HG02870 (cell line): ENCODE data around the gene NKAIN4.
"Not testable (repeated sequence)": the region's sequence is repeated elsewhere in the genome, so short reads cannot be mapped to it uniquely, and the experiment has no call there.

Source experiments
- ATAC-seq: cut with Tn5 transposase; IDR thresholded peaks from one replicate; pipeline ENCODE4 v1.9.1; 2021; ENCODE audit warnings: mild to moderate bottlenecking, moderate library complexity; ENCODE audit not compliant: unreplicated experiment

Gene NKAIN4

DNA sequence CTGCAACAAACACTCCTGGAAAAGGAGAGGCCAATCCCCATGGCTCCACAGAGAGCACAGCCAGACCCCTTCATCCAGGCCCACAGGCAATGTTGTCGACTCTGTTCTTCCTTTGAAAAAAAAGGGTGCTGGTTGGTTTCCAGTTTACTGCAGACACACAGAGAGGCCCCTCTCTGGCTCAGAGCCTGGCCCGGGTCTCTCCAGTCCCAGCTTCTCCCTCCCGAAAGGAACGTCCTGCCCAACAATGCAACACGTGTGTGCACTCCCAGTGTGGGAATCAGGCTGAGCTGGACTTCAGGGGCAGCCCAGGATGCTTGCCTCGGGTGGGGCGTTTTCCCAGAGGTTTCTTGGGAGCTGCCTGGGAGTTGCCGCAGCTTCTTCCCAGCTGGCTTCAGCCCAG is 4.5 kb upstream of the NKAIN4 start:
- no peak for ATAC-seq

DNA sequence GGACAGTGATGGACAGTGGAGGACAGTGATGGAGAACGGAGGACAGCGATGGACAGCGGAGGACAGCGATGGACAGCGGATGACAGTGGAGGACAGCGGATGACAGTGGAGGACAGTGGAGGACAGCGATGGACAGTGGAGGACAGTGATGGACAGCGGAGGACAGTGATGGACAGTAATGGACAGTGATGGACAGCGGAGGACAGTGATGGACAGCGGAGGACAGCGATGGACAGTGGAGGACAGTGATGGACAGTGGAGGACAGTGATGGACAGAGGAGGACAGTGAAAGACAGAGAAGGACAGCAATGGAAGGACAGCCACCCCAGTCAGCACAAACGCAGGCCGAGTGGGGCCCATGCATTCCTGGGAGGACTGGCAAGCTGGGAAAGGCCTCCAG is 3.4 kb upstream of the NKAIN4 start:
- no peak for ATAC-seq

DNA sequence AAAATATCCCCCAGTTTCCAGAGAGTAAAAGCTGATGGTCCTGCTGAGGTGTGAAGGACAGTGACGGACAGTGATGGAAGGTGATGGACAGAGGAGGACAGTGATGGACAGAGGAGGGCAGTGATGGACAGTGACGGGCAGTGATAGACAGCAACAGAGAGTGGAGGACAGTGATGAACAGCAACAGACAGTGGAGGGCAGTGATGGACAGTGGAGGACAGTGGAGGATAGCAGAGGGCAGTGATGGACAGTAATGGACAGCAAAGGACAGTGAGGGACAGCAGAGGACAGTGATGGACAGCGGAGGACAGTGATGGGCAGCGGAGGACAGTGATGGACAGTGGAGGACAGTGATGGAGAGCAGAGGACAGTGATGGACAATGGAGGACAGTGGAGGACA is 2.7 kb upstream of the NKAIN4 start:
- no peak for ATAC-seq

DNA sequence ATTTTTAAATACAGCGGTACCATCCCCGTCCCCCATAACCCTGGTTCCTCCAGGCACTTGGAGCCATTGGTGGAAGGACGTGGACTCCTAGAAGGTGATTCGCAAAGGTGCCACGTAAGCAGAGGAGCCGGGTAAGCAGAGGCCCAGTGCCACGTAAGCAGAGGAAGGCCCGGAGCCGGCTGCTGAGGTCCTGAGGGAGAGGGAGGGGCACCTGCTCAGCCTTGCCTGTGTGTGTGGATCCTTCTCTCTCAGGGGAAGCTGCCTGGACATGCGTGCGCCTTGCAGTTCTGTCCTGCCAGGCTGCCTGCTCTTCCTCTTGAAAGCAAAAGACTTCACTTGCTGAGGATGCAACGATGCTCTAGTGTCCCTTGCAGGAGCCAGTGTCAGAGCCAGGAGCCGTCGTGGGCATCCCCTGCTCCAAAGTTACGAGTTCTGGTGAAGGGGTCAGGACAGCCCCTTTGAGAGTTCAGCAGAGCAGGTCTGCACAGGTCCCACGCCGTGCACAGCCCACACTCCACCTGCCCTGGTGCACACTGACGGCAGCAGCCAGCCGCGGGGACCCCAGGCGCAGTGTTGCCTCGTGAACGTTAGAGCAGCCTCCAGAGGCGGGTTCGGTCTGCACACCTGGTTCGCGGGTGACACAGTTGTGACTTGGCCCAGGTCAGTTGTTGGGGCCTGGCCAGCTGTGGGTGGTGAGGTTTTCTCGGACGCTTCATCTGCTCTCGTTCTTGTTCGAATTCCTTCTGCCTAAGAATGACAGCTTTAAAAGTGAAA is 1.9 kb upstream of the NKAIN4 start:
- ATAC-seq: no peak

DNA sequence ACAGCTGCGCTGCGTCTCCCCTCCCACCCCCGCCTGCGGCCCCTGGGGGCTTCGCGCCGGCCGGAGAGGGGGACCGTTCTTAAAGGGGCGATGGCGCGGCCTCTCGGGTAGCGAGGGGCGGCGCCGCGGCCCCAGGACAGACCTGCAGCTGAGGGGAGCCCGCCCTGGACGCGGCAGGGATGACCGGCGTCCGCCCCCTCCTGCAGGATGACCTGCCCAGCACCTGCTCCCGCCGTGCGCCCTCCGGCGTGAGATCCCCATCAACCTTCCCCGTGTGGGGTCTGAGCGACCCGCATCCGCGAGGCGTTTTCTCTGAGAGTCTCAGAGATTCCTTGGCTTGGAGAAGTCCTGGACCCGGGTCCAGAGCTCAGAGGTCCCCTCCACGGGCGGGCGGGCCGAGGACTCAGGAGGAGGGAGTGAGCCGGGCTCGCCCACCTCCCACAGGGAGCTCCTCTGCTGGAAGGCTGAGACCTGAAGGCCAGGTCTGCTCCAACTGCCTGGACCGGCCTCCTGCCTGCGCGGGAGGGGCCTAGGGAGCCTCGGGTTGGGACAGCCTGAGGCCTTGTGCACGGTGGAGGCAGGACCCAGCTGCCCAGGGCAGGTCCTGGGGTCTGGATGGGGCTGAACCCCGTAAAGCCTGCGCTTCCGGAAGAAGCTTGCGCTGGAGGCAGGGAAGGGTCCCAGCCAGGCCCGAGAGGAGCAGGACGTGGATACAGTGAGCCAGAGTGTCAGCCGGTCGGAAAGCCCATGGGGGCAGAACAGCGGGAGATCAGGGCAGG is 532 bp upstream of the NKAIN4 start:
- ATAC-seq: no peak

DNA sequence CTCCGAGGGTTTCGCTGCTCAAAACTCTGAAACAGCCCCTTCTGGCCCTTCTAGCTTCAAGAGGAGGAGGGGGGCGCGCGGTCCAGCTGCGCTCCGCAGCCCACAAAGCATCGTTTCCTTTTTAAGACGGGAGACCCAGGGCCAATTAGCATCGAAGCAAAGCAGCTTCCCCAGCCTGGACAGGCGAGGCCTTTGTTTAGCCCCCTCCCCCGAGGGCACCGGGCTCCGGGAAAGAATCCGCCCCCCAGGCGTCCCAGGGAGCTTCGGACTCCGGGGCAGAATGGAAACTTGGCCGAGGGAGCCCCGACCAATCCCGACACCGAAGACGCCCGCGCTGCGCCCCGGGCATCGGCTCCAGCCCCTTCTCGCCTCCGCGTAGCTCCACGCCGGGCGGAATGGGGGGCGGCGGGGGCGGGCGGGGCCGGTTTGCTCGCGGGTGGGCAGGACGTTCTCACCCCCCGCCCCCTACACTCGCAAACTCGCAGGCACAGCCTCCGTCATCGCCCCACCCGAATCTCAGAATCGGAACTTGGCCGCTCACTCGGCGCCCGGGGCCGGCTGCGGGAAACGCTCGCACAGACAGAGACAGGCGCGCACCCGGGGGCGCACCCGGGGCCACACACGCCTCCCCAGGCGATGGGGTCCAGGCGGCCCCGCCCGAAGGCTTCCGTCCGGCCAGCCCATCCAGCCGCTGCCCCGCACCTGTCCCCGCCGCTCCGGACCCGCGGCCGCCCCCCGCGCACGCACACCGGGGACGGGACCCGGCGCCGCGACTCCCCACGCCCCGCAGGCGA is 628 bp downstream of the NKAIN4 start:
- ATAC-seq: no peak

DNA sequence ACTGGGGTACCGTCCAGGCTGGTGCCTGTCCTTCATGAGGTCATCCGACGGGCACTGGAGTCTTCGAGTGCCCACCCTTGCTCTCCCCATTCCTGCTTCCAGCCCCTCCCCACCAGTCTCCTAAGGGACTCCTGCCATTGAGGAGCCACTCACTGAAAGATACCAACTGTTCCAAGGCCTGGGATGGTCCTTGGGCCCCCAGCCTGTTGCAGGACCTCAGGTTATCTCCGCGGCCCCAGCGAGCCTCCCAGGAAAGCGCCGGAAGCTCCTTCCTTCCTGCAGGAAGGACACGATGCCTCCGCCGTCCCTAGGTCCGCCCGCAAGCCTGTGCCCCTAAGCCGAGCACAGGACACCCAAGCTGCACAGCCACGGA is 1.2 kb downstream of the NKAIN4 start:
- ATAC-seq: no peak

DNA sequence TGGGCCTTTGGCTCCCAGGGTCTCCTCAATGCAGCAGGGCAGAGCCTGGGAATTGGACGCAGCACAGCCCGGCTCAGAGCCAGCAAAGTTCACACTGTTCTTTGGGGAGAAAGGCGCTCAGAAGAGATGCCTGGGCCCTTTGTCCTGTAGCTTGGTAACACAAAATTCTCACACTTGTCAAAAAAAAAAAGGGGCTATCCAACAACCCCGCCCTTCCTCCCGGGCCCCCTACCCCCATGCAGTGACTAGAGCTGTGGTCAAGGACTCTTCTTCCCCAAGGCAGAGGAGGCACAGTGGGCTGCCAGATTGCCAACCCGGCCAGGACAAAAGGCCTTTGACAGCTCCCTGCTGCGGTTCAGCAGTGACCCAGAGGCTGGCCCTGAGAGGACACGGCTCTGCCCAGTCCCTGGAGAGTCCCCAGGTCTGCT is 2.0 kb downstream of the NKAIN4 start:
- ATAC-seq: no peak

DNA sequence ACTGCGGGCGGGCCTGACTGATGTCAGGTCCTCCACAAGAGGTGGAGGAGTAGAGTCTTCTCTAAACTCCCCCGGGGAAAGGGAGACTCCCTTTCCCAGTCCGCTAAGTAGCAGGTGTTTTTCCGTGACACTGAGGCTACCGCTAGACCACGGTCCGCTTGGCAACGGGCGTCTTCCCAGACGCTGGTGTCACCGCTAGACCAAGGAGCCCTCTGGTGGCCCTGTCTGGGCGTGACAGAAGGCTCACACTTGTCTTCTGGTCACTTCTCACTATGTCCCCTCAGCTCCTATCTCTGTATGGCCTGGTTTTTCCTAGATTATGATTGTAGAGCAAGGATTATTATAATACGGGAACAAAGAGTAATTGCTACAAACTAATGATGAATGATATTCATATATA is 2.9 kb downstream of the NKAIN4 start:
- not testable (repeated sequence) for ATAC-seq

DNA sequence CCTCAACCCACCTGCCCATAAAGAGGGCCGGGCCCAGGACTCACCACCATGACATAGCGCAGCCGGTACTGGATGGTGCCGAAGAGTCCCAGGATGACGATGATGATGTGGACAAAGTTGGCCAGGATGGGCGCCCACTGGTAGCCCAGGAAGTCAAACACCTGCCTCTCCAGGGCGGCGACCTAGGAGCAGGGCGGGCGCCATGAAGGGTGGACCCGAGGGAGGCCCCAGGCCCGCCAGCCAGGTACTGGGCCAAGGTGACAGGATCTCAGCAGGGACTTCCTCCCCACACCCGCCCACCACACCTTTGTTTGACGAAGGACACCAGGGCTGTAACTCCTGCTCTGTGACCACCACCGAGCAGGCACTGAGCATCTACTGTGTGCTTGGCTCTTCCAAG is 4.4 kb downstream of the NKAIN4 start:
- ATAC-seq: no peak

DNA sequence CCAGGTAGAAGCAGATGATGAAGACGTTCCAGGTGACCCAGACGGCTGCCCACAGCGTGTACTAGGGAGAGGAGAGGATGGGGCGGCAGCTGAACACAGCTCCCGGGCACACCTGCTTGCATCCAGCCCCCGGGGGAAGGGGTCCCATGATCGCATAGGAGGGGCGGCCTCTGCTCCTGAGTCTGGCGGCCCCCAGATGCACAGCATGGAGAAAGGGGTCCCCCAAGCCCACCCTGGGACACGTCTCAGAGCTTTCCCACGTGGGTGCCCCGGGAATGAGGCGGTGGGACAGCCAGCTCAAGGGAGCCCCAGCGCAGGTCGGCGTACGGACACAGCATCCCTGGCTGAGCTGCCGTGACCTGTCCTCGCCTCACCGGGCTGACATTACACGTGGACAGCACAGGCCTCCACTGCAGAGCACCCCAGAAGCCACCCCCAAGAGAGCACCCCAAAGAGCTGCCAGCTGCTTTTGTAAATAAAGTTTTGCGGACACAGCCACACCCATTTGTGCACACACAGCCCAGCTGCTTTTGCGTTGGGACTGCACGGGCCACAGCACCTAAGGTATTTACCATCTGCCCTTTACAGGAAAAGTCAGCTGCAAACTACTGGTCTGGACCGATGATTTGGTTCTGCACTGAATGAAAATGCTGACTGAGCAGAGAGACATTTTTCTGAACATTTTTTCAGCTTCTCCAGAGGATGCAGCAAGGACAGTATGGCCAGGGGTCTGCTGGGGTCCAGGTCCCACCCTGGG is 5.2 kb downstream of the NKAIN4 start:
- no peak for ATAC-seq

DNA sequence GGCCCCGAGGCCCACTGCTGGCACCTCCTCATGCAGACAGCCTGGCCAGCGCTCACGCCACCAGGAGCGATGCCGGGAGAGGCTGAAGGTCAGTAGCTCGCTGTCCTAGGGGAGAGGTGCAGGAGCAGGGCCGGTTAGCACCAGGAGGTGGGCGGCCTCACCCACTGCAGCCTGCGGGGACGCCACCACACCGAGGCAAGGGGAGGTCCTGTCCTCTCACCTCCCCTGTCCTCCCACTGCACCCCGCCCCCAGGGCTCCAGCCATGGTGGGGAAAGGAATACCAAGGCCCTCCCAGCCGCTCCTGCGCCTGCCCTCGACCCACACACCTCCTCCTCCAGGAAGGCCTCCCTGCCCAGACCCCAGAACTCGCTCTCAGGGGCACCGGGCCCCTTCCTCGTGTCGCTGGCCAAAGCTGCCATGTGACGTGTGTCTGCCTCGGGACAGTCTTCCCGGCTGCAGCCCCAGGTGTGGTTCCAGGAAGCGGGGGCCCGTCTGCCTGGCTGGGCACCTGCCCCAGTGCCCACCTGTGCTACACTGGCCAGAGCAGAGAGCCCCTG is 6.5 kb downstream of the NKAIN4 start:
- ATAC-seq: no peak

DNA sequence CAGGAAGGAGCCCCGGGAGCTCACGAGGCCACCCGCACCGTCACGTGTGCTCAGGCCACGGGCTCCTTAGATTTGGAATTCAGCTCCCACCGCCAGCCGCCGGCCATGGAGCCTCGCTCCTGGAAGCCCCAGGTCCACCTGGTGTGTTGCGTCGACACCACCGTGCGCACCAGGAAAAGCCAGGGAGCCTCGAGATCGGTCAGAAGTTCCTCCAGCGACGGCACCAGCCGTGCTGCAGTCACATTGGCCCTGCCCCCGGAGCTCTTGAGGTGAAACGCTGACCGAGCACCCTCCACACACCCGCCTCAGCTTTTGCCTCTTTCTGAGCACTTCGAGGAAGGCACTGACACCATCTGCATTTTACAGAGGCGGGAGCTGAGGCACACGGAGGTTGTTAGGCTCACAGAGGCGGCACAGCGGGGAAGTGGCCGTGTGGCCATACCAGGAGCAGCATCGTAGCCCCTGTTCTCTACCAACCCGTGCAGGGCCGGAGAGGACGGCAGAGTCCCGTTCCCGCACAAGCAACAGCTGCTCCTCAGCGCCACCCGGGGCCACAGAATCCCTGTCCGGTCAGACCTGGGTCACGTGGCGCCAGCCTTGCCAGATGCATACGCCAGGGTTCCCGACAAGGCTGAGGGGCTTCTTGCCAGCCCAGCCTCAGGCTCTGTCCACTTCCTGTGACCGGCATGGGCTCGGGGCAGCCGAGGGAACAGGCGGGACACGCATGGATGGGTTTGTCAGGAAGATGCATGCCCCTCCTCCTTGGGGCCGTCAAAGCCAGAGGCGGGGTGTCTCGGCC is 7.6 kb downstream of the NKAIN4 start:
- no peak for ATAC-seq

DNA sequence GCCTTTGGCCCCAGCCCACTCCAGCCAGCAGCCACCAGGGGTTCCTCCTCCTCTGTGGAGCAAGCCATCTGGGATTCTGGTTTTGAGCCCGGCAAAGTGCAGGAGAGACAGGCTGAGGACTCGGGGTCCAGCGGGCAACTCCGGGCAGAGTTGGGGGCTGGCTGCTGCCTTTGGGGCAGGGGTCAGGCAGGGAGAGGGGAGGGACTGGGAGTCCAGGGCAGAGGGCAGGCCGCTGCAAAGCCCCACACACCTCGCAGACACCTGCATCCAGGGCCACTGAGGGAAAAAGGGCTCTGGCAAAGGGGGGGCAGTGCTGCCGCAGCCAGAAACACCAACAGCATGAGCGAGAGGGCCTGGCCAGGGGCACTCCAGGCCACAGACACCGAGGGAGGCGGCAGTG is 9.8 kb downstream of the NKAIN4 start:
- no peak for ATAC-seq

DNA sequence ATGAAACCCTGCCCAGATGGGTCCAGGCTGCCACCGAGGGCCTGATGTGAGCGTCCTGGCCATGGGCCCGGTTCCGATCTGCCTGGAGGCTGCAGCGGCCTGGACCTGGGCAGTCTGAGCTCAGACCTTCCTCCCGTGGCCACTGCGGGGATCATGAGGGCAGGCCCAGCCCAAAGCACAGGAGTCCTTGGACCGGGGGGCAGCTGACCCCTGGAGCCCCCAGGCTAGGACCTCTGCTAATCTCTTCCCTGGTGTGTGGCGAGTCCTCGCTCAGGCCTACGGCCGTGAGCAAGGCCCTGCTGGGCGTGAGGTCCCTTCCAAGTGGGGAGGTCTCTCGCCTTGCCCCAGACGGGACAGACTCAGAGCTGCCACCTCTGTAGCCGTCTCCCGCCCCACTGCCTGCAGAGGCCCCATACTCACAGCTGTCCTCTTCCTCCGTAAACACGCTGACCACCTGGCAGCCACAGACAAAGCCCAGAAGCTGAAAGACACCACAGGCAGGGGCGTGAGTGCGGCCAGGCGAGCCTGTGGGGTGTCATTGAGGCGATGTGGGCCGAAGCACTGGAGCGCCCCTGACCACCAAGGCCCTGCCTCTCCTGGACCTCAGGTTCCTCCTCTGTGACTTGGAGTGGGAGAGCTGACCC is 10.5 kb downstream of the NKAIN4 start:
- ATAC-seq: no peak

DNA sequence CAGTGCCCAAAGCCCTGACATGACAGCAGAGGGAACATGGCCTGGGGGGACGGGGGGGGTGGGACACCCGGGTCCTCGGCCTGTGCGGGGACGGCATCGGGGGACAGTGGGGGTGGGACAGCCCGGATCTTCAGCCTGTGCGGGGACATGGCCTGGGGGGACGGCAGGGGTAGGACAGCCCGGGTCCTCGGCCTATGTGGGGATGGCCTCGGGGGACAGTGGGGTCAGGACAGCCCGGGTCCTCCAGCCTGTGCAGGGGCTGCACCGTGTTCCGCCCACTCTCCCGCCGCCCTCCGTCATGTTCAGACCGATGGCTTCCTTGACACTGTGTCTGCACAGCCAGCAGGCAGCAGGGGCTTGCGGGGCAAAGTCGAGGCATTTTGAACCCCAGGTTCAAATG is 11.5 kb downstream of the NKAIN4 start:
- no peak for ATAC-seq

DNA sequence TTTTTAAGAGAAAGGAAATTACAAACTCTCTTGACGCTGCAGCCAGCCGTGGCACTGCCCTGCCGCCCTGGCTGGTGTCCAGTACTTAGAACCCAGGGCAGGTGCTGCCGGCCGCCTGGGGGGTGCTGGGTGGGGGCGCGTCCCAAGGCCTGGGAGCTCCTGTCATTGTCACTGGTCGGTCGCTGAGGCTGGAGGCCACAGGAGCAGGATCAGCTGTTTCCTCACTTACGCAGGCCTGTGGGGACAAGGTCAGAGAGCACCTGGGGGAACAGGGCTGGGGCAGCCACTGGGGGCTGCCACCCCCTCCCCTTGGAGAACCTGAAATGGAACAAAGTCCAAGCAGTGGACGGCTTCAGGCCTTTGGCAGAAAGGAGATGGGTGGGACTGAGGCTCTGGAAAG is 13.0 kb downstream of the NKAIN4 start:
- ATAC-seq: no peak

DNA sequence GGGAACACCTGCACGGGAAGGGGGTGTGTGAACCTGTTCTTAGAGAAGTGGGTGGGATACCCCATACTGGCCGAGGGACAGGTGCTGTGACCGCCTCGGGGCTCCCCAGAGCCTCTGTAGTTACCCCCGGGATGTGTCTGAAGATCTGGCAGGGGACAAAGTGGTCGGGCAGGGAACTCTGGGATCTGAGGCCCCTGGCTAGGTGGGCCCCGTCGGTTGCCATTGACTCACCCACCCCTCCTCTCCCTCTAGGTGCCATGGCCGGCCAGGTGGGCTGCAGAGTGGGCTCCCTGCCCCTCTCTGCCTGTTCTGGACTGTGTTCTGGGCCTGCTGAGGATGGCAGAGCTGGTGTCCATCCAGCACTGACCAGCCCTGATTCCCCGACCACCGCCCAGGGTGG is 14.3 kb downstream of the NKAIN4 start:
- no peak for ATAC-seq

DNA sequence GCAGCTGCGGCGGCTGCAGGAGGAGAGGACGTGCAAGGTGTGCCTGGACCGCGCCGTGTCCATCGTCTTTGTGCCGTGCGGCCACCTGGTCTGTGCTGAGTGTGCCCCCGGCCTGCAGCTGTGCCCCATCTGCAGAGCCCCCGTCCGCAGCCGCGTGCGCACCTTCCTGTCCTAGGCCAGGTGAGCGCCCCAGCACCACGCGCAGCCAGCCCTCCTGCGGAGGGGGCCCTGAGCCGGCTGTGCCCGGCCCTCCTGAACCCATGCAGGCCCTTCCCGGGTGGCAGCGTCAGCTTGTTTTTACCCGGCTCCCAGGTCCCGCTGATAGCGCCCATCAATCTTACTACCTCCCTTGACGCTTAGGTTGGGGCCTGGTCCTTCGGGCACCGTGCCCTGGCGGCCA is 14.8 kb downstream of the NKAIN4 start:
- ATAC-seq: no peak
